ENCODE data around the gene DDI2. TPM values are rescaled to one million over a fixed set of nuclear protein-coding genes. Genes with fewer than 3 reads are reported as not detected.

Gene DDI2
- total RNA-seq (10 to 100 TPM; 39.5 to 94.3 TPM), polyA plus RNA-seq (1 to 10 TPM; 7.2 to 8.8 TPM)
- long read RNA-seq, donor 1, full-length matches to known transcripts: 4 of 17 reads
- long read RNA-seq, donor 1, partial matches to known transcripts: 13 of 17 reads
- long read RNA-seq, donor 1, other reads (novel, unspliced or antisense): 0 of 17 reads
- long read RNA-seq, donor 2, full-length matches to known transcripts: 2 of 2 reads
- long read RNA-seq, donor 2, partial matches to known transcripts: 0 of 2 reads
- long read RNA-seq, donor 2, other reads (novel, unspliced or antisense): 0 of 2 reads
- long read RNA-seq, donor 3, full-length matches to known transcripts: 3 of 3 reads
- long read RNA-seq, donor 3, partial matches to known transcripts: 0 of 3 reads
- long read RNA-seq, donor 3, other reads (novel, unspliced or antisense): 0 of 3 reads
- long read RNA-seq, donor 4, partial matches to known transcripts: 0 of 1 reads
- long read RNA-seq, donor 4, other reads (novel, unspliced or antisense): 0 of 1 reads
- long read RNA-seq, donor 5, full-length matches to known transcripts: 6 of 6 reads
- long read RNA-seq, donor 5, partial matches to known transcripts: 0 of 6 reads
- long read RNA-seq, donor 5, other reads (novel, unspliced or antisense): 0 of 6 reads

DNA sequence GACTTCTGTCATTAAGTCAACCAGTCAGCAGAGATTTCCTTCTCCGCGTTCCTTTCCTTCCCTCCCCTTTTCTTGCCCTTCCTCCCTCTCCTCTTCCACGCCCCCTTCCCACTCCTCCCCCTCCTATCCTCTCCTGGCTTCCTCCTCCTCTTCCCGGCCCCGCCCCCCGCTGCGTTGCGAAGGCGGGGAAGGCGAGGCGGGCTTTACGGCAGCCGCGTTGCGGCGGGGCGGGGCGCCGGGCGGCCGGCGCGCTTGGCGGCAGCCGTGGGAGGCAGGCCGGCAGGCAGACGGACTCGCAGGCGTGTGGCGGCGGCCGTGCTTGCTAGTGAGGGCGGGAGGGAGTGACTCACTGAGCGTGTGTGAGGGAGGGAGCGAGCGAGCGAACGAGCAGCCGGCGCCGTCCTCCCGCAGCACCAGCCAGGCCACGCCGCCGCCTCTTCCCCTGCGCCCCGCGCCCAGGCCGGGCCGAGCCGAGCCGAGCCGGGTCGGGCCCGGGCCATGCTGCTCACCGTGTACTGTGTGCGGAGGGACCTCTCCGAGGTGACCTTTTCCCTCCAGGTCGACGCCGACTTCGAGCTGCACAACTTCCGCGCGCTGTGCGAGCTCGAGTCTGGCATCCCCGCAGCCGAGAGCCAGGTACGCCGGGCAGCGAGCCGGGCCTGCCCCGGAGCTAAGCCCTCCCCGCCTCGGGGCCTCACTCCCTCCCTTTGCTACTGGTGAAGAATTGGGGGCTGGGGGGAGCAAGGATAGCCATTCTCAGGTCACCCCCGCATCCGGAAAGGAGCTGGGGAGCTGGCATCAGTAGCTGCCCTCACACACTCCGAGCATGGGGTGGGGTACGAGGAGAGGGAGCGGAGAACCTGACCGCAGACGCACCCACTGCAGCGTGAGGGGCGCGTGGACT lies at the start of gene DDI2:
Gene DDI2 (plus strand): TSS at position 286 of the 904 bp plus-strand sequence. CDS start 213 bp downstream, at position 499.
- Histone ChIP-seq H3K27me3 (ENCODE audit: control insufficient read depth in 3 of 3, insufficient read depth in 3 of 3, low read length in 2 of 3) (no peaks in the 10 kb centered on the region), H3K4me1 (ENCODE audit: control insufficient read depth in 5 of 5, insufficient read depth in 5 of 5, low read length in 5 of 5) (peaks cover 3 to 39% (median 20%) of the 10 kb centered on the region in 5 donors), H3K9me3 (ENCODE audit: control insufficient read depth in 4 of 4, insufficient read depth in 3 of 4, low read length in 3 of 4) (no peaks in the 10 kb centered on the region), H3K4me3 (peak within 1 kb of the TSS; percentile 95), H3K9ac (ENCODE audit: insufficient read depth in 1 of 2, low read length in 2 of 2) (peak within 1 kb of the TSS; percentile 78 to 86), H3K36me3 (ENCODE audit: control insufficient read depth in 4 of 4, insufficient read depth in 4 of 4, low read length in 4 of 4) (peaks cover 2 to 3% (median 2%) of the 10 kb centered on the region in 4 donors), H3K27ac (ENCODE audit: low read depth in 1 of 2, low read length in 1 of 2) (peak within 1 kb of the TSS; percentile 89 to 99)
- DNase-seq: peak; percentile 99
- TF ChIP-seq, protein P1, sequence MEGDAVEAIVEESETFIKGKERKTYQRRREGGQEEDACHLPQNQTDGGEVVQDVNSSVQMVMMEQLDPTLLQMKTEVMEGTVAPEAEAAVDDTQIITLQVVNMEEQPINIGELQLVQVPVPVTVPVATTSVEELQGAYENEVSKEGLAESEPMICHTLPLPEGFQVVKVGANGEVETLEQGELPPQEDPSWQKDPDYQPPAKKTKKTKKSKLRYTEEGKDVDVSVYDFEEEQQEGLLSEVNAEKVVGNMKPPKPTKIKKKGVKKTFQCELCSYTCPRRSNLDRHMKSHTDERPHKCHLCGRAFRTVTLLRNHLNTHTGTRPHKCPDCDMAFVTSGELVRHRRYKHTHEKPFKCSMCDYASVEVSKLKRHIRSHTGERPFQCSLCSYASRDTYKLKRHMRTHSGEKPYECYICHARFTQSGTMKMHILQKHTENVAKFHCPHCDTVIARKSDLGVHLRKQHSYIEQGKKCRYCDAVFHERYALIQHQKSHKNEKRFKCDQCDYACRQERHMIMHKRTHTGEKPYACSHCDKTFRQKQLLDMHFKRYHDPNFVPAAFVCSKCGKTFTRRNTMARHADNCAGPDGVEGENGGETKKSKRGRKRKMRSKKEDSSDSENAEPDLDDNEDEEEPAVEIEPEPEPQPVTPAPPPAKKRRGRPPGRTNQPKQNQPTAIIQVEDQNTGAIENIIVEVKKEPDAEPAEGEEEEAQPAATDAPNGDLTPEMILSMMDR (IDR thresholded peaks at IDR 0.05; ENCODE audit: control extremely low read depth, extremely low read depth): no peak
- WGBS, 2 donors: 0 to 1% methylated on average over 75 to 86 of the region's 86 CpGs
- peak; percentile 95 for ATAC-seq (ENCODE audit: insufficient read depth, low FRiP score)

DNA sequence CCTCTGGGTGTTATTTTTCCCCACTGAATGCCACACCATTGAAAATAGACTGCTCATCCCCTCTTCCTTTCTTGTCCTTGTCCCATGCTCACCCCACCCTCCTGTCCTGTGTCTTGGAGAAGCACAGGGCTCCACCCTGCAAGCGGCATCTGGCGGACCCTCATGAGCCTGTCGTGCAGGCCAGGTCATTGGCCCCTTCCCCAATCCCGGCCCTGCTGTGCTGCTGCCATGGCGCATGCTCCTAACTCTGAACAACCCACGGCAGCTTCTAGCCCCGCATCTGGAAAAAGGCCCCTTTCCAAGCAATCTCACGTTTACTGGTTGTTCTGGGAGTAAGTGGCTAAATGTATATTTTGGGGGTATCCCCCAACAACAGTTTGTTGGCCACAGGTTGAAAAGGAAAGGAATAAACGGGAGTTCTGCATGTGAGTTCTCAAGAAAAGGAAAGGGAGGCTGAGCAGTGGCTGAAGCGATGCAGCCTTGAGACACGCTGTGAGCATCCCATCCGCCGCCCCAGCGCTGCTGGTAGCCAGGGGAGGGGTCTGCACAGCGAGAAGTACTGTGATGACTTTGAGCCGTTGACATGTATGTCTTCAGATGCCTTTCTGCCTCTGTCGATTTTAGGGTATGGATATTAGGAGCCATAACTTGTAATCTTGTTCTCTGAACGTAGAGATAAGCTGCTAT lies 48.7 kb upstream of the DDI2 start:
- no peak for DNase-seq
- Histone ChIP-seq H3K9me3 (ENCODE audit: control insufficient read depth in 4 of 4, insufficient read depth in 3 of 4, low read length in 3 of 4) (peaks cover 0 to 1% (median 0%) of the 10 kb centered on the region in 4 donors), H3K9ac (ENCODE audit: insufficient read depth in 1 of 2, low read length in 2 of 2) (no peak overlapping the region), H3K27ac (ENCODE audit: low read depth in 1 of 2, low read length in 1 of 2) (no peak overlapping the region), H3K36me3 (ENCODE audit: control insufficient read depth in 4 of 4, insufficient read depth in 4 of 4, low read length in 4 of 4) (peaks cover 27 to 51% (median 29%) of the 10 kb centered on the region in 4 donors), H3K4me1 (ENCODE audit: control insufficient read depth in 5 of 5, insufficient read depth in 5 of 5, low read length in 5 of 5) (peaks cover 0 to 2% (median 0%) of the 10 kb centered on the region in 5 donors), H3K27me3 (ENCODE audit: control insufficient read depth in 3 of 3, insufficient read depth in 3 of 3, low read length in 2 of 3) (no peaks in the 10 kb centered on the region), H3K4me3 (no peak overlapping the region)
- TF ChIP-seq, protein P1 (IDR thresholded peaks at IDR 0.05; ENCODE audit: control extremely low read depth, extremely low read depth): no peak
- ATAC-seq (ENCODE audit: insufficient read depth, low FRiP score): no peak
- 94 to 95% methylated on average over 18 of the region's 18 CpGs for WGBS, 2 donors

DNA sequence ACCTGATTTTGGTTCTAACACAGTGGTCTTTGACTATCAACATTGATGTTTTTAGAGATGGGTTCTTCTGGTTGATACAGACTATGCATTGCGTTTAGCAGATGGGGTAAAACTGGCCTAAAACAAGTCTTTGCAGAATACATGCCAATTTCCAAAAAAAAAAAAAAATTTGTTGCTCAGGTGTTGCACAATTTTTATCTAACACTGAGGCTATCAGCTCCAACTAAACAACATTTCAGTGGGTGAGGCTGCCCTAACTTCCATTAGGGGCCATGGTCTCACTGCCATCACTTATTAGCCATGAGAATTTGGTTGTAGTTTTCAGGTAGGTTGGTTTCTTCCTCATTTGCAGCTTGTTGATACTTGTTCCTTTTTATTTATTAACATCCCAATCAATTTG lies 46.4 kb upstream of the DDI2 start:
- ATAC-seq (ENCODE audit: insufficient read depth, low FRiP score) (no peak), DNase-seq (no peak)
- Histone ChIP-seq H3K9me3 (ENCODE audit: control insufficient read depth in 4 of 4, insufficient read depth in 3 of 4, low read length in 3 of 4) (peaks cover 0 to 1% (median 0%) of the 10 kb centered on the region in 4 donors), H3K27me3 (ENCODE audit: control insufficient read depth in 3 of 3, insufficient read depth in 3 of 3, low read length in 2 of 3) (no peaks in the 10 kb centered on the region), H3K4me1 (ENCODE audit: control insufficient read depth in 5 of 5, insufficient read depth in 5 of 5, low read length in 5 of 5) (peaks cover 0 to 10% (median 0%) of the 10 kb centered on the region in 5 donors), H3K4me3 (no peak overlapping the region), H3K9ac (ENCODE audit: insufficient read depth in 1 of 2, low read length in 2 of 2) (no peak overlapping the region), H3K36me3 (ENCODE audit: control insufficient read depth in 4 of 4, insufficient read depth in 4 of 4, low read length in 4 of 4) (peaks cover 16 to 38% (median 20%) of the 10 kb centered on the region in 4 donors), H3K27ac (ENCODE audit: low read depth in 1 of 2, low read length in 1 of 2) (no peak overlapping the region)
- TF ChIP-seq, protein P1 (IDR thresholded peaks at IDR 0.05; ENCODE audit: control extremely low read depth, extremely low read depth): no peak
- 96 to 98% methylated on average over 1 of the region's 1 CpG for WGBS, 2 donors
